Measurements from ENCODE around the gene ARL16.

DNA sequence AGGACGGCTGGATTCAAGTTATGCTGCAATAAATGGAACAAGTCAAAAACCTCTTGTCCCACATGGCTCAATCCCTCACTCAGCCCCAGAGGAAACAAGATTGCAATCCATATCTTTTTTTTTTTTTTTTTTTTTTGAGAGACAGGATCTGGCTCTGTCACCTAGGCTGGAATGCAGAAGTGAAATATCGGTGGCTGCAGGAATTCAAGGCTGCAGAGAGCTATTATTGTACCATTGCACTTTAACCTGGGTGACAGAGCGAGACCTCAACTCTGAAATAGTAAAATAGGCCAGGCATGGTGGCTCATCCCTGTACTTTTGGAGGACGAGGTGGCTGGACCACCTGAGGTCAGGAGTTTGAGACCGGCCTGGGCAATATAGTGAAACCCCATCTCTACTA, 24.6 kb downstream of the ARL16 start:
- TF ChIP-seq ELF4 (IDR thresholded peaks at IDR 0.05) (no peak), SP1 (IDR thresholded peaks at IDR 0.05) (no peak), FOXK2 (IDR thresholded peaks at IDR 0.05) (no peak), FOXM1 (IDR thresholded peaks at IDR 0.05; ENCODE audit: borderline replicate concordance) (no peak), CTBP1 (IDR thresholded peaks at IDR 0.05; ENCODE audit: borderline replicate concordance) (no peak), ARNT (IDR thresholded peaks at IDR 0.05) (no peak), BHLHE40 (IDR thresholded peaks at IDR 0.05; ENCODE audit: borderline replicate concordance) (no peak), TARDBP (IDR thresholded peaks at IDR 0.05) (no peak), L3MBTL2 (conservative IDR thresholded peaks at IDR 0.05) (no peak), SUZ12 (IDR thresholded peaks at IDR 0.05) (no peak), HDGF (IDR thresholded peaks at IDR 0.05; ENCODE audit: borderline replicate concordance) (no peak), ZNF384 (IDR thresholded peaks at IDR 0.05) (no peak), FOXA1 (IDR thresholded peaks at IDR 0.05) (no peak)
- TF ChIP-seq, protein P1, sequence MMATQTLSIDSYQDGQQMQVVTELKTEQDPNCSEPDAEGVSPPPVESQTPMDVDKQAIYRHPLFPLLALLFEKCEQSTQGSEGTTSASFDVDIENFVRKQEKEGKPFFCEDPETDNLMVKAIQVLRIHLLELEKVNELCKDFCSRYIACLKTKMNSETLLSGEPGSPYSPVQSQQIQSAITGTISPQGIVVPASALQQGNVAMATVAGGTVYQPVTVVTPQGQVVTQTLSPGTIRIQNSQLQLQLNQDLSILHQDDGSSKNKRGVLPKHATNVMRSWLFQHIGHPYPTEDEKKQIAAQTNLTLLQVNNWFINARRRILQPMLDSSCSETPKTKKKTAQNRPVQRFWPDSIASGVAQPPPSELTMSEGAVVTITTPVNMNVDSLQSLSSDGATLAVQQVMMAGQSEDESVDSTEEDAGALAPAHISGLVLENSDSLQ (IDR thresholded peaks at IDR 0.05) = no peak

Measured in HEK293T (cell line).